Gastroesophageal sphincter (tissue), 4 donors: ENCODE measurements around the gene HLA-DOB. TPM values are rescaled to one million over a fixed set of nuclear protein-coding genes. Genes with fewer than 3 reads are reported as not detected.

ENCODE experiments used
- total RNA-seq, 4 donors: library from RNA; depleted of rRNA; stranded (reverse); fragments of >200 nt; gene quantifications; one replicate each; pipeline ENCODE4 v1.1.0, GENCODE V29; 2016

The HLA-DOB gene
- total RNA-seq, 4 donors from 2014 or later = 0.37 to 0.40 TPM; not detected in 2

Other genes starting within 250 kb of the HLA-DOB start
- 10 to 100 TPM in 3 of 4 donors, 1 to 10 TPM in 1; 5.8 to 80.7 (median 55.5) TPM for gene HLA-DRB1, start 227.2 kb downstream of the HLA-DOB start, total RNA-seq
- gene HLA-DQA1, start 179.6 kb downstream of the HLA-DOB start, total RNA-seq = 1 to 10 TPM in 3 of 4 donors, not detected in 1; 1.7 to 7.8 (median 4.3) TPM
- 1 to 10 TPM in 3 of 4 donors, under 1 TPM in 1; 0.16 to 5.8 (median 1.4) TPM for gene HLA-DQB1, start 150.3 kb downstream of the HLA-DOB start, total RNA-seq
- 1 to 10 TPM in 1 of 4 donors, under 1 TPM in 1, not detected in 2; 0.40 to 1.8 TPM for gene HLA-DQA2, start 75.6 kb downstream of the HLA-DOB start, total RNA-seq
- 1 to 10 TPM in 1 of 4 donors, under 1 TPM in 1, not detected in 2; 0.54 to 1.1 TPM for gene HLA-DQB2, start 53.5 kb downstream of the HLA-DOB start, total RNA-seq
- 10 to 100 TPM in 3 of 4 donors, 1 to 10 TPM in 1; 6.9 to 16.0 (median 11.1) TPM for gene TAP2, start 21.7 kb upstream of the HLA-DOB start, total RNA-seq
- 10 to 100 TPM; 20.2 to 49.9 (median 36.7) TPM for gene PSMB8, start 27.0 kb upstream of the HLA-DOB start, total RNA-seq
- 10 to 100 TPM; 24.6 to 41.8 (median 26.5) TPM for gene TAP1, start 36.7 kb upstream of the HLA-DOB start, total RNA-seq
- gene PSMB9, start 37.2 kb upstream of the HLA-DOB start, total RNA-seq = 10 to 100 TPM; 12.9 to 19.7 (median 15.8) TPM
- gene HLA-DMB, start 124.0 kb upstream of the HLA-DOB start, total RNA-seq = 10 to 100 TPM in 2 of 4 donors, 1 to 10 TPM in 2; 7.3 to 26.0 (median 11.6) TPM
- gene HLA-DMA, start 136.1 kb upstream of the HLA-DOB start, total RNA-seq = 10 to 100 TPM in 2 of 4 donors, 1 to 10 TPM in 2; 5.8 to 43.8 (median 15.8) TPM
- 100 to 1,000 TPM; 107 to 154 (median 124) TPM for gene BRD2, start 151.6 kb upstream of the HLA-DOB start, total RNA-seq
- 1 to 10 TPM; 1.1 to 4.4 (median 1.8) TPM for gene HLA-DOA, start 192.6 kb upstream of the HLA-DOB start, total RNA-seq